SK-N-MC (cell line): Measurements from ENCODE around the gene DACT1.

Experiments
- EZH2 ChIP-seq: fragments of 200-600 bp; sonication (generic); IDR thresholded peaks from one replicate; pipeline ENCODE4 v1.6.1; 2017; ENCODE audit warnings: antibody characterized with exemption
- FOXP2 ChIP-seq: optimal IDR thresholded peaks from 2 replicates; pipeline ENCODE3; 2011; ENCODE audit warnings: mild to moderate bottlenecking, moderate library complexity; ENCODE audit not compliant: insufficient read depth; ENCODE audit errors: extremely low read length, control extremely low read depth
- POLR2AphosphoS5 ChIP-seq: IDR thresholded peaks from 2 replicates; pipeline ENCODE4 v1.6.1; 2012; ENCODE audit warnings: mild to moderate bottlenecking, low read depth, low read length, borderline replicate concordance

GRCh38 chr14:58597041-58597440, 40.7 kb upstream of the DACT1 start:
- TF ChIP-seq EZH2 (no peak), POLR2AphosphoS5 (no peak), FOXP2 (no peak)
